M059J (cell line): ENCODE results near the gene FKBP14. TPM values are rescaled to one million over a fixed set of nuclear protein-coding genes. Genes with fewer than 3 reads are reported as not detected.

Experiments used
- total RNA-seq: library from RNA; depleted of rRNA; stranded (reverse); fragments of >200 nt; shearing (Covaris generic); gene quantifications from 2 replicates; pipeline ENCODE4 v1.2.3, GENCODE V29; 2014; rRNA removed

The FKBP14 gene
- total RNA-seq, 1 experiment from 2014 or later = 39.8 TPM

Other genes with a start within 250 kb of the FKBP14 start
- not detected in 2 replicates for gene WIPF3, start 220.2 kb downstream of the FKBP14 start, total RNA-seq
- gene SCRN1, start 36.9 kb downstream of the FKBP14 start, total RNA-seq = 73.6 and 109 TPM in 2 replicates
- gene PLEKHA8, start 1.7 kb upstream of the FKBP14 start, total RNA-seq = 6.1 and 11.8 TPM in 2 replicates
- 0.42 and 3.8 TPM in 2 replicates for gene MTURN, start 108.3 kb upstream of the FKBP14 start, total RNA-seq